ENCODE results near the gene PTPN6. TPM values are rescaled to one million over a fixed set of nuclear protein-coding genes. Genes with fewer than 3 reads are reported as not detected.

Gene PTPN6
- total RNA-seq, 1 donor, result not detected

GRCh38 chr12:7004287-7004803, 53.2 kb downstream of the PTPN6 start:
- DNase-seq (ENCODE audit: low read depth), result no peak
- TF ChIP-seq CTCF (IDR thresholded peaks at IDR 0.05; ENCODE audit: insufficient read depth, low read depth, low read length), result no peak
- no peak overlapping the region for H3K4me3 ChIP-seq (ENCODE audit: low read depth, low read length)

DNA sequence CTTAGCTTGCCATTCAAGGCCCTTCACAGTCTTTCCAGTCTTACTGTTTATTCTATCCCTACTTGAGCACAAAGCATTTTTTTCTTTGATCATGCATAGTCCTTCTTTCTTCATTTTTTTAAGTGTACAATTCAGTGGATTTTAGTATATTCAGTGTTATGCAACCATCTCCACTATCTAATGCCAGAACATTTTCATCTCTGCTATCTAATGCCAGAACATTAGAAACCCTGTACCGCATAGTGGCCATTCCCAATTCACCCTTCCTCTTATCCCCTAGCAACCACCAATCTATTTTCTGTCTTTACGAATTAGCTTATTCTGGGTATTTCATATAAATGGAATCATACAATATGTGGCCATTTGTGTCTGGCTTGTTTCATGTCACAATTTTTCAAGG, 53.7 kb downstream of the PTPN6 start:
- DNase-seq (ENCODE audit: low read depth), result no peak
- no peak for TF ChIP-seq CTCF (IDR thresholded peaks at IDR 0.05; ENCODE audit: insufficient read depth, low read depth, low read length)
- H3K4me3 ChIP-seq (ENCODE audit: low read depth, low read length), result no peak overlapping the region

DNA sequence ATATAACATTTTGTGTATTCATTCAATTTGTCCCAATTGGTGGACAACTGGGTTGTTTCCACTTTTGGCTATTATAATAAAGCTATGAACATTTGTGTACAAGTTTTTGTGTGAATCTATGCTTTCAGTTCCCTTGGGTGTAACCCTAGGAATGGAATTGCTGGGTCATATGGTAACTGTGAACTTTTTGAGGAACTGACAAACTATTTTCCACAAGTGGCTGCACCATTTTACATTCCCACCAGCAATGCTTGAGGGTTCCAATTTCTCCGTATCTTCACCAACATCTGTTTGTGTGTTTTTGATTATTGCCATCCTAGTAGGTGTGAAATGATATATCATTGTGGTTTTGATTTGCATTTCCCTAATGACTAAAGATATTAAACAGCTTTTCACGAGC, 54.2 kb downstream of the PTPN6 start:
- no peak for TF ChIP-seq CTCF (IDR thresholded peaks at IDR 0.05; ENCODE audit: insufficient read depth, low read depth, low read length)
- DNase-seq (ENCODE audit: low read depth), result no peak
- H3K4me3 ChIP-seq (ENCODE audit: low read depth, low read length), result no peak overlapping the region

GRCh38 chr12:7006639-7007038, 55.5 kb downstream of the PTPN6 start:
- DNase-seq (ENCODE audit: low read depth), result no peak

DNA sequence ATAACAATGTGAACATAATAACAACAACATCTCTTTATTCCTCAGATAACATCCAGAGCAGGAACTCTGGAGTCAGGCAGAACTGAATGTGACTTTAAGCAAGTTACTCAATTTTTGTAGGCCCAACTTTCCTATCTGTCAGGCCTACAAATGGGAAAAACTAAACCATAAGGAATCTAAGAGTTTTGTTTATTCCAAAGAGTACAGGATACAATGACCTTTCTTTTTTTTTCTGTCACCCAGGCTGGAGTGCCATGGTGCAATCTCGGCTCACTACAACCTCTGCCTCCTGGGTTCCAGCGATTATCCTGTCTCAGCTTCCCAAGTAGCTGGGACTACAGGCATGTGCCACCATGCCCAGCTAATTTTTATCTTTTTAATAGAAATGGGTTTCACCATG, 57.7 kb downstream of the PTPN6 start:
- TF ChIP-seq CTCF (IDR thresholded peaks at IDR 0.05; ENCODE audit: insufficient read depth, low read depth, low read length), result no peak
- H3K4me3 ChIP-seq (ENCODE audit: low read depth, low read length), result no peak overlapping the region
- DNase-seq (ENCODE audit: low read depth), result peak; percentile 27

More at GRCh38 chr12:7006639-7007038, 55.5 kb downstream of the PTPN6 start:
- H3K4me3 ChIP-seq (ENCODE audit: low read depth, low read length), result no peak overlapping the region
- no peak for TF ChIP-seq CTCF (IDR thresholded peaks at IDR 0.05; ENCODE audit: insufficient read depth, low read depth, low read length)

DNA sequence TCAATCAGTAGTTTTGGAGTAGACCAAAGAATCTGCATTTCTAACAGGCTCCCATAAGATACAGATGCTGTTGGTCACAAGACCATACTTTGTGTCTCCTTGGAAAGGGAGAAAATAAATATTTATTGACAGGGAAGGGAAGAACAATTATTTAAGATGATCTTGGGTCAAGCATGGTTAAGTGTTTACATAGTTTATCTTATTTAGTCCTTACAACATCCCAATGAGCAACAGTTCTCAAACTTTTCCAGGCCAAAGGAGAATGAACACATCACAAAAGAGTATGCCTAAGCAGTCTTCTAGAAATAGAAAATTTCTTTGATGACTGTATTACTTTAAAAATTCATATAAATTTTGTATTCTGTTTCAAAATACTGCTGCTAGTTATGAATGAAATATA, 58.4 kb downstream of the PTPN6 start:
- no peak for TF ChIP-seq CTCF (IDR thresholded peaks at IDR 0.05; ENCODE audit: insufficient read depth, low read depth, low read length)
- peak; percentile 76 for DNase-seq (ENCODE audit: low read depth)
- no peak overlapping the region for H3K4me3 ChIP-seq (ENCODE audit: low read depth, low read length)

Small RNAs within 50 kb of the gene (small RNA-seq; reads per million reads assigned to genes)
- gene MIR141 (5.9 reads per million, percentile 84 among the genes with 10 or more reads in this experiment), gene MIR200C (16.2 reads per million, percentile 92 among the genes with 10 or more reads in this experiment), gene RNU7-1 (not detected), gene SCARNA12 (1.9 reads per million, percentile 48 among the genes with 10 or more reads in this experiment)

Other genes starting within 250 kb of the PTPN6 start
- 71.8 and 79.9 TPM in 2 replicates for gene COPS7A, start 227.3 kb upstream of the PTPN6 start, total RNA-seq
- 160 and 229 TPM in 2 replicates for gene MLF2, start 198.2 kb upstream of the PTPN6 start, total RNA-seq
- gene PTMS, start 185.0 kb upstream of the PTPN6 start, total RNA-seq, result 150 and 167 TPM in 2 replicates
- gene LAG3, start 178.8 kb upstream of the PTPN6 start, total RNA-seq, result 0.43 and 0.64 TPM in 2 replicates
- 1.7 and 1.9 TPM in 2 replicates for gene CD4, start 161.8 kb upstream of the PTPN6 start, total RNA-seq
- 2.6 and 3.0 TPM in 2 replicates for gene GPR162, start 129.5 kb upstream of the PTPN6 start, total RNA-seq
- 91.1 and 117 TPM in 2 replicates for gene P3H3, start 122.9 kb upstream of the PTPN6 start, total RNA-seq
- gene GNB3, start 110.4 kb upstream of the PTPN6 start, total RNA-seq, result 1.7 and 3.9 TPM in 2 replicates
- 18.4 and 21.2 TPM in 2 replicates for gene CDCA3, start 100.1 kb upstream of the PTPN6 start, total RNA-seq
- 91.5 and 96.7 TPM in 2 replicates for gene USP5, start 99.2 kb upstream of the PTPN6 start, total RNA-seq
- 620 and 695 TPM in 2 replicates for gene TPI1, start 83.8 kb upstream of the PTPN6 start, total RNA-seq
- 6.0 and 8.7 TPM in 2 replicates for gene SPSB2, start 78.1 kb upstream of the PTPN6 start, total RNA-seq
- gene LRRC23, start 46.5 kb upstream of the PTPN6 start, total RNA-seq, result 4.7 and 5.5 TPM in 2 replicates
- 3.5 and 5.2 TPM in 2 replicates for gene ENO2, start 36.8 kb upstream of the PTPN6 start, total RNA-seq
- 11.3 and 16.4 TPM in 2 replicates for gene ATN1, start 23.4 kb upstream of the PTPN6 start, total RNA-seq
- gene RNU7-1, start 7.5 kb upstream of the PTPN6 start, total RNA-seq, result not detected in 2 replicates
- gene C12orf57, start 7.3 kb upstream of the PTPN6 start, total RNA-seq, result 94.7 and 96.7 TPM in 2 replicates
- 143 and 155 TPM in 2 replicates for gene PHB2, start 19.3 kb downstream of the PTPN6 start, total RNA-seq
- 32.9 and 44.9 TPM in 2 replicates for gene EMG1, start 19.6 kb downstream of the PTPN6 start, total RNA-seq
- gene LPCAT3, start 67.1 kb downstream of the PTPN6 start, total RNA-seq, result 20.6 and 26.3 TPM in 2 replicates
- gene C1S, start 109.4 kb downstream of the PTPN6 start, total RNA-seq, result 127 and 146 TPM in 2 replicates
- 83.4 and 84.2 TPM in 2 replicates for gene C1R, start 141.1 kb downstream of the PTPN6 start, total RNA-seq
- 30.2 and 34.5 TPM in 2 replicates for gene C1RL, start 157.9 kb downstream of the PTPN6 start, total RNA-seq
- not detected in 2 replicates for gene RBP5, start 177.5 kb downstream of the PTPN6 start, total RNA-seq
- gene CLSTN3, start 179.0 kb downstream of the PTPN6 start, total RNA-seq, result 11.3 and 19.0 TPM in 2 replicates
- gene PEX5, start 238.3 kb downstream of the PTPN6 start, total RNA-seq, result 25.9 and 30.3 TPM in 2 replicates

Measured in fibroblast of villous mesenchyme (primary cell).